H1 (cell line): Measurements from ENCODE around the gene RASSF9. TPM values are rescaled to one million over a fixed set of nuclear protein-coding genes. Genes with fewer than 3 reads are reported as not detected.

Experiments
- CTCF ChIA-PET: fragments of 300-600 bp; sonication (Branson Sonifier 250); formaldehyde crosslinking; loops from one replicate; lab custom pipeline; 2021; ENCODE audit not compliant: partially characterized antibody; lab: Charles Lee
- POLR2A ChIA-PET: fragments of 300-600 bp; sonication (Branson Sonifier 250); formaldehyde crosslinking; loops from one replicate; lab custom pipeline; 2021; ENCODE audit warnings: inconsistent platforms; ENCODE audit not compliant: partially characterized antibody; lab: Charles Lee
- DNase-seq, 2 experiments: peaks; one replicate each; pipeline versions ENCODE4 v3.0.0 to v3.0.0-alpha.2; 2010 to 2022; ENCODE audit warnings: low spot score in 2 of 2, low read depth in 1 of 2, mixed read lengths in 1 of 2
- FAIRE-seq: peaks from 2 replicates; lab custom pipeline; 2011; peaks lifted over from hg19 to GRCh38; lab: Jason Lieb, UNC
- H2AFZ ChIP-seq: 2 replicates; pipeline ENCODE4 v1.8.1; 2012; ENCODE audit warnings: low read length, inconsistent platforms
- H2AK5ac ChIP-seq: 2 replicates; pipeline ENCODE4 v1.6.1; 2013; ENCODE audit warnings: low read depth, low read length
- H2BK120ac ChIP-seq: replicated peaks from 2 replicates; pipeline ENCODE3; 2013; ENCODE audit warnings: low read depth, low read length, inconsistent platforms
- H2BK12ac ChIP-seq: 2 replicates; pipeline ENCODE4 v1.6.1; 2013; ENCODE audit warnings: low read depth, low read length
- H2BK15ac ChIP-seq: 2 replicates; pipeline ENCODE4 v1.6.1; 2013; ENCODE audit warnings: low read length
- H2BK20ac ChIP-seq: 2 replicates; pipeline ENCODE4 v1.6.1; 2013; ENCODE audit warnings: low read length
- H2BK5ac ChIP-seq: 2 replicates; pipeline ENCODE4 v1.6.1; 2013; ENCODE audit warnings: low read depth, low read length
- H3K14ac ChIP-seq: 2 replicates; pipeline ENCODE4 v1.6.1; 2013; ENCODE audit warnings: inconsistent platforms; ENCODE audit not compliant: insufficient read length
- H3K18ac ChIP-seq: 2 replicates; pipeline ENCODE4 v1.6.1; 2013; ENCODE audit warnings: low read length; ENCODE audit errors: extremely low read depth
- H3K23ac ChIP-seq: 2 replicates; pipeline ENCODE4 v1.6.1; 2013; ENCODE audit warnings: inconsistent platforms; ENCODE audit not compliant: insufficient read length
- H3K23me2 ChIP-seq: 2 replicates; pipeline ENCODE4 v1.6.1; 2013; ENCODE audit warnings: low read depth, low read length
- H3K27ac ChIP-seq: 2 replicates; pipeline ENCODE4 v1.6.1; 2011; ENCODE audit warnings: low read depth, low read length, inconsistent platforms
- H3K27me3 ChIP-seq, 4 experiments: replicated peaks in 1 of 4; 1 replicate in 1 of 4; 2 replicates in 3 of 4; pipeline versions ENCODE4 v1.6.1 to v1.8.1; 2011 to 2013; ENCODE audit warnings: low read length in 3 of 4, mild to moderate bottlenecking in 3 of 4, inconsistent platforms in 2 of 4, mixed read lengths in 2 of 4, moderate library complexity in 1 of 4; ENCODE audit not compliant: control insufficient read depth in 3 of 4, insufficient read depth in 3 of 4; ENCODE audit errors: extremely low read depth in 1 of 4
- H3K36me3 ChIP-seq, 4 experiments: 2 replicates each; pipeline versions ENCODE4 v1.6.1 to v1.8.1; 2011 to 2013; ENCODE audit warnings: mild to moderate bottlenecking in 4 of 4, low read length in 3 of 4, moderate library complexity in 2 of 4, control low read depth in 1 of 4, inconsistent platforms in 1 of 4; ENCODE audit not compliant: insufficient read depth in 4 of 4, control insufficient read depth in 2 of 4
- H3K4ac ChIP-seq: replicated peaks from 2 replicates; pipeline ENCODE3; 2013; ENCODE audit warnings: low read length, low read depth, mixed read lengths, inconsistent platforms; ENCODE audit not compliant: insufficient read length
- H3K4me1 ChIP-seq, 4 experiments: replicated peaks in 1 of 4; 1 replicate in 1 of 4; 2 replicates in 3 of 4; pipeline versions ENCODE4 v1.6.1 to v1.8.1; 2011 to 2013; ENCODE audit warnings: low read length in 3 of 4, inconsistent platforms in 2 of 4, mixed read lengths in 1 of 4; ENCODE audit not compliant: insufficient read depth in 4 of 4, control insufficient read depth in 3 of 4
- H3K4me2 ChIP-seq, 2 experiments: 2 replicates each; pipeline versions ENCODE4 v1.6.1 to v1.8.1; 2011 to 2013; ENCODE audit warnings: low read depth in 2 of 2, low read length in 2 of 2, control low read depth in 1 of 2, inconsistent platforms in 1 of 2, mild to moderate bottlenecking in 1 of 2; ENCODE audit not compliant: insufficient read depth in 1 of 2
- H3K4me3 ChIP-seq, 4 experiments: fragments of 200-600, 300-600 bp in 1 of 4; sonication (generic), shearing (Covaris generic), sonication (Bioruptor Twin) in 1 of 4; 2 replicates each; pipeline versions ENCODE4 v1.5.1 to v1.8.1; 2011 to 2016; ENCODE audit warnings: low read length in 4 of 4, low read depth in 3 of 4, control low read depth in 2 of 4, inconsistent platforms in 2 of 4, mild to moderate bottlenecking in 2 of 4, mixed read lengths in 1 of 4, moderate library complexity in 1 of 4; ENCODE audit not compliant: insufficient read depth in 2 of 4; ENCODE audit errors: extremely low read depth in 1 of 4
- H3K56ac ChIP-seq: replicated peaks from 2 replicates; pipeline ENCODE3; 2013; ENCODE audit warnings: low read depth, mild to moderate bottlenecking, mixed read lengths, low read length, inconsistent platforms; ENCODE audit not compliant: insufficient read length
- H3K79me1 ChIP-seq: 2 replicates; pipeline ENCODE4 v1.6.1; 2013; ENCODE audit warnings: low read depth, low read length, control low read depth
- H3K79me2 ChIP-seq, 2 experiments: 2 replicates each; pipeline versions ENCODE4 v1.6.1 to v1.8.1; 2012 to 2013; ENCODE audit warnings: low read length in 2 of 2, mild to moderate bottlenecking in 2 of 2, inconsistent platforms in 1 of 2; ENCODE audit not compliant: insufficient read depth in 2 of 2, control insufficient read depth in 1 of 2
- H3K9ac ChIP-seq, 4 experiments: replicated peaks in 1 of 4; 1 replicate in 1 of 4; 2 replicates in 3 of 4; pipeline versions ENCODE4 v1.6.1 to v1.8.1; 2011 to 2013; ENCODE audit warnings: low read depth in 3 of 4, low read length in 3 of 4, control low read depth in 2 of 4, mild to moderate bottlenecking in 2 of 4, moderate library complexity in 2 of 4, inconsistent platforms in 1 of 4; ENCODE audit errors: extremely low read depth in 1 of 4
- H3K9me3 ChIP-seq, 2 experiments: 2 replicates each; pipeline versions ENCODE4 v1.6.1 to v1.8.1; 2012 to 2013; ENCODE audit warnings: mild to moderate bottlenecking in 2 of 2, moderate library complexity in 2 of 2, control low read depth in 1 of 2, inconsistent platforms in 1 of 2, low read depth in 1 of 2, low read length in 1 of 2, mixed read lengths in 1 of 2; ENCODE audit not compliant: insufficient read depth in 2 of 2
- H4K20me1 ChIP-seq, 2 experiments: replicated peaks in 1 of 2; 2 replicates each; pipeline versions ENCODE3 to v1.8.1; 2011 to 2013; ENCODE audit warnings: inconsistent platforms in 2 of 2, low read length in 2 of 2, mild to moderate bottlenecking in 1 of 2; ENCODE audit not compliant: insufficient read depth in 2 of 2, control insufficient read depth in 1 of 2
- H4K5ac ChIP-seq: 2 replicates; pipeline ENCODE4 v1.6.1; 2013; ENCODE audit warnings: low read length, low read depth, mixed read lengths, inconsistent platforms; ENCODE audit not compliant: insufficient read length
- H4K8ac ChIP-seq: 2 replicates; pipeline ENCODE4 v1.8.0; 2013; ENCODE audit warnings: mild to moderate bottlenecking, moderate library complexity, low read length, inconsistent platforms; ENCODE audit not compliant: insufficient read depth; ENCODE audit errors: extremely low read depth
- H4K91ac ChIP-seq: replicated peaks from 2 replicates; pipeline ENCODE3; 2013; ENCODE audit warnings: low read length, mixed read lengths, inconsistent platforms; ENCODE audit not compliant: insufficient read length
- GABPA ChIP-seq: IDR thresholded peaks from 2 replicates; pipeline ENCODE4 v1.6.1; 2011; ENCODE audit warnings: mild to moderate bottlenecking, low read length, moderate library complexity, borderline replicate concordance; ENCODE audit not compliant: insufficient read depth
- SIN3A ChIP-seq, 2 experiments: IDR thresholded peaks in 1 of 2; conservative IDR thresholded peaks in 1 of 2; 2 replicates each; pipeline ENCODE4 v1.6.1; 2011 to 2012; ENCODE audit warnings: low read length in 2 of 2, improper control_type of control experiment in 1 of 2, low read depth in 1 of 2, mild to moderate bottlenecking in 1 of 2
- TBP ChIP-seq: IDR thresholded peaks from 2 replicates; pipeline ENCODE4 v1.6.1; 2011; ENCODE audit warnings: low read depth, low read length, improper control_type of control experiment
- WGBS, 2 experiments: shearing (Covaris generic) in 1 of 2; methylation state at CpG; one replicate each; pipeline versions ENCODE4 v1.1.6 to v1.1.7; 2013 to 2015; ENCODE audit warnings: low lambda C conversion rate in 2 of 2, mixed read lengths in 2 of 2, inconsistent platforms in 1 of 2, low coverage in 1 of 2, missing lambda C conversion rate in 1 of 2; ENCODE audit not compliant: insufficient replicate concordance in 2 of 2, insufficient coverage in 1 of 2, insufficient read length in 1 of 2; ENCODE audit errors: extremely low coverage in 1 of 2, missing lambda C conversion rate in 1 of 2; 5-methylcytosine and 5-hydroxymethylcytosine counted together
- polyA plus RNA-seq, 7 experiments: library from polyadenylated mRNA; depleted of rRNA in 3 of 7; stranded (reverse) in 5 of 7; unstranded in 2 of 7; fragments of >200 nt in 5 of 7; fragments of 200-250 nt in 2 of 7; gene quantifications; 1 replicate in 5 of 7; 2 replicates in 1 of 7; 4 replicates in 1 of 7; pipeline versions ENCODE4 v1.2.1 to v1.2.3, GENCODE V29; 2011 to 2013; ENCODE audit warnings: missing spikeins in 2 of 7, mixed read lengths in 2 of 7
- total RNA-seq: library from RNA; stranded (reverse); fragmentation: NEBNext Ultra II Directional; extraction: Animal tissue kit (Norgen Biotek cat#: 25700); gene quantifications from 2 replicates; pipeline ENCODE4 v1.2.1, GENCODE V29; 2021
- TF ChIP-seq, protein P1 (sequence below), 3 experiments: IDR thresholded peaks; 1 replicate in 2 of 3; 2 replicates in 1 of 3; pipeline versions ENCODE4 v1.5.1 to v1.6.1; 2011; ENCODE audit warnings: low read length in 3 of 3, mild to moderate bottlenecking in 3 of 3, inconsistent platforms in 2 of 3, low read depth in 1 of 3, moderate library complexity in 1 of 3; ENCODE audit not compliant: insufficient read depth in 1 of 3; ENCODE audit errors: control extremely low read depth in 1 of 3

RASSF9 gene
- total and polyA plus RNA-seq, 2 of the 8 experiments (the other 6 are each of a cell fraction or from before 2014, with no cell fraction given): 0.06 to 0.39 TPM

DNA sequence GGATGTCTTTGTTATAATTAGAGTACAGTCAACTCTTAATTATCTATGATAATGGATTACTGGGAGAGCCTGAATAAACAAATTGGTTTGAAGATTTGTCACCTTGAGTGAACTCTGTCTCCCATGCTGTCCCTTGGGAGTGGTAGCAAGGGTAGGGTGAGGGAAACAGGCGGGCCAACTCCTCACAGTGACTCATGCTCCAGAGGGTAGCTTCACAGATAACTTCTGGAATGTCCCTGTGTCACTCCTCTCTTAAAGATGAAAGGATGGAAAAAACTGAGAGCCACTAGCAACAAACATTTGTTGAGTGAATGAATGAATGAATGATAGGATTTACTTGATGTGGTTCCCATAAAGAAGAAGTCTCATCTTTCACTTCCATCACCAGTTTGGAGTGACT lies 53.5 kb downstream of the RASSF9 start:
- H3K4me1 ChIP-seq: peaks cover 0 to 11% (median 1%) of the 10 kb centered on the region in 4 experiments; a peak in 1 of 7 replicates
- no peak overlapping the region for H3K18ac ChIP-seq
- no peak overlapping the region for H3K9ac ChIP-seq
- 100% methylated on average over 1 of the region's 1 CpG; no CpG with 5 or more reads in 1 of the 2 experiments for WGBS, 2 experiments
- no peaks in the 10 kb centered on the region for H3K27me3 ChIP-seq
- no peak overlapping the region for H2BK5ac ChIP-seq
- H3K14ac ChIP-seq: no peak overlapping the region
- H3K4ac ChIP-seq: no peak overlapping the region
- no peak overlapping the region for H4K5ac ChIP-seq
- no peak overlapping the region for H4K8ac ChIP-seq
- H2BK15ac ChIP-seq: no peak overlapping the region
- H3K23ac ChIP-seq: no peak overlapping the region
- ChIA-PET CTCF (no interaction called here), POLR2A (no interaction called here)
- H3K4me2 ChIP-seq: no peak overlapping the region
- H3K23me2 ChIP-seq: no peaks in the 10 kb centered on the region; the same call in 1 of the 2 replicates
- H2AFZ ChIP-seq: no peak overlapping the region
- no peak overlapping the region for H3K27ac ChIP-seq
- no peak overlapping the region for H2AK5ac ChIP-seq
- no peak for DNase-seq
- no peak overlapping the region for H2BK120ac ChIP-seq
- H2BK12ac ChIP-seq: no peak overlapping the region
- H4K20me1 ChIP-seq: no peaks in the 10 kb centered on the region
- no peak overlapping the region for H3K56ac ChIP-seq
- H3K79me2 ChIP-seq: no peaks in the 10 kb centered on the region
- no peak overlapping the region for H2BK20ac ChIP-seq
- peaks cover 0 to 3% (median 0%) of the 10 kb centered on the region in 4 experiments; a peak in 2 of 8 replicates for H3K36me3 ChIP-seq
- FAIRE-seq: no peak
- H3K79me1 ChIP-seq: no peaks in the 10 kb centered on the region
- H3K4me3 ChIP-seq: no peak overlapping the region
- H3K9me3 ChIP-seq: peaks cover 6 to 8% of the 10 kb centered on the region in 2 experiments; a peak in 3 of 4 replicates
- no peak overlapping the region for H4K91ac ChIP-seq
- TF ChIP-seq GABPA: no peak
- TF ChIP-seq SIN3A (conservative IDR thresholded peaks at IDR 0.05 in 1 of 2, IDR thresholded peaks at IDR 0.05 in 1 of 2; ENCODE audit: low read depth in 1 of 2, low read length in 2 of 2): no peak
- TF ChIP-seq, protein P1, sequence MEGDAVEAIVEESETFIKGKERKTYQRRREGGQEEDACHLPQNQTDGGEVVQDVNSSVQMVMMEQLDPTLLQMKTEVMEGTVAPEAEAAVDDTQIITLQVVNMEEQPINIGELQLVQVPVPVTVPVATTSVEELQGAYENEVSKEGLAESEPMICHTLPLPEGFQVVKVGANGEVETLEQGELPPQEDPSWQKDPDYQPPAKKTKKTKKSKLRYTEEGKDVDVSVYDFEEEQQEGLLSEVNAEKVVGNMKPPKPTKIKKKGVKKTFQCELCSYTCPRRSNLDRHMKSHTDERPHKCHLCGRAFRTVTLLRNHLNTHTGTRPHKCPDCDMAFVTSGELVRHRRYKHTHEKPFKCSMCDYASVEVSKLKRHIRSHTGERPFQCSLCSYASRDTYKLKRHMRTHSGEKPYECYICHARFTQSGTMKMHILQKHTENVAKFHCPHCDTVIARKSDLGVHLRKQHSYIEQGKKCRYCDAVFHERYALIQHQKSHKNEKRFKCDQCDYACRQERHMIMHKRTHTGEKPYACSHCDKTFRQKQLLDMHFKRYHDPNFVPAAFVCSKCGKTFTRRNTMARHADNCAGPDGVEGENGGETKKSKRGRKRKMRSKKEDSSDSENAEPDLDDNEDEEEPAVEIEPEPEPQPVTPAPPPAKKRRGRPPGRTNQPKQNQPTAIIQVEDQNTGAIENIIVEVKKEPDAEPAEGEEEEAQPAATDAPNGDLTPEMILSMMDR (IDR thresholded peaks at IDR 0.05; ENCODE audit: control extremely low read depth in 1 of 3, insufficient read depth in 1 of 3, low read depth in 1 of 3, low read length in 3 of 3): no peak
- TF ChIP-seq TBP: no peak
